Activated naive CD4-positive, alpha-beta T cell treated with anti-CD3 and anti-CD28 coated beads, Interleukin-2, amount 50 U/mL, for 72 hours (primary cell): ENCODE results near the gene SMG5. TPM values are rescaled to one million over a fixed set of nuclear protein-coding genes. Genes with fewer than 3 reads are reported as not detected.
"Not testable (repeated sequence)": the region's sequence is repeated elsewhere in the genome, so short reads cannot be mapped to it uniquely, and the experiment has no call there.

Experiments used
- ATAC-seq, 2 donors: fragments of 150-1000 bp; cut with Tn5 transposase; 2 replicates each; pipeline ENCODE4 v1.10.0; 2021; ENCODE audit warnings: mild to moderate bottlenecking in 2 of 2, moderate library complexity in 2 of 2
- DNase-seq, 2 donors: peaks; one replicate each; pipeline ENCODE4 v3.0.0; 2021 to 2022; ENCODE audit warnings: low spot score in 2 of 2
- H3K27ac Mint-ChIP-seq, 2 donors: one replicate each; pipeline ENCODE4 v1.8.0; 2022; ENCODE audit warnings: mild to moderate bottlenecking in 2 of 2, mixed read lengths in 2 of 2
- H3K36me3 Mint-ChIP-seq, 2 donors: one replicate each; pipeline ENCODE4 v1.8.0; 2022; ENCODE audit warnings: mixed read lengths in 2 of 2
- H3K9me3 Mint-ChIP-seq, 2 donors: one replicate each; pipeline ENCODE4 v1.8.0; 2022; ENCODE audit warnings: mixed read lengths in 2 of 2
- total RNA-seq, 2 donors: library from RNA; stranded (reverse); gene quantifications; one replicate each; pipeline ENCODE4 v1.2.3, GENCODE V29; 2022

Gene SMG5
- total RNA-seq, 2 donors from 2014 or later: 80.4 to 115 TPM

GRCh38 chr1:156236164-156236563, 46.5 kb downstream of the SMG5 start:
- DNase-seq: no peak
- ATAC-seq: no peak
- Mint-ChIP-seq H3K27ac (no peak overlapping the region), H3K36me3 (peaks cover 9 to 28% of the 10 kb centered on the region in 2 donors), H3K9me3 (no peaks in the 10 kb centered on the region)

GRCh38 chr1:156233426-156234127, 49.0 kb downstream of the SMG5 start:
- no peak overlapping the region for H3K27ac Mint-ChIP-seq

DNA sequence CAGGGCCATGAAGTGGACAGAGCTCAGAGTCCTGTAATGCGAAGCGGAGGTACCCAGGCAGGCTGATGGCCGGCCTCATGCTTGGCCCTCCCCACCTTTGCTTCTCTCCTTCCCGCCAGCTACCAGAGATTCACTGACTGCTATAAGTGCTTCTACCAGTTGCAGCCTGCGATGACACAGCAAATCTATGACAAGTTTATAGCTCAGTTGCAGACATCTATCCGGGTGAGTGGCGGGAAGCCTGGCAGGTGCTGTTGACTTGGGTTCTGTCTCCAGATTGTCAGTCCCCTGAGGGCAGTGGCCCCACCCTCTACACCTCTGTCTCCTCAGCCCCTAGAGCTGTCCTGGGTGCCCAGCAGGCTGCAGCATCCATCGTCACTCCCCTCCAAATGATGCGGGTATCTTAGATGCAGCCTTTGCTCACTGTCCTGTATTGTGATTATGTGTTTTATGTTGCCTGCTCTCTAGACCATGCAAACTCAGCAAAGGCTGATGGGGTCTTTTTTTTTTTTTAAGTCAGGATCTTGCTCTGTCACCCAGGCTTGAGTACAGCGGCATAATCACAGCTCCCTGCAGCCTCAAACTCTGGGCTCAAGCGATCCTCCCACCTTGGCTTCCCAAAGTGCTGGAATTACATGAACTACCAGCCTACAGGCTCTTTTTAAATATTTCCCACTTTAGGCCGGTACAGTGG, 50.3 kb downstream of the SMG5 start:
- Mint-ChIP-seq H3K27ac (peak overlapping the region in 1 of 2 donors; percentile 15), H3K9me3 (no peaks in the 10 kb centered on the region), H3K36me3 (peaks cover 6 to 33% of the 10 kb centered on the region in 2 donors)
- ATAC-seq (no peak), DNase-seq (no peak)

More at GRCh38 chr1:156233426-156234127, 49.0 kb downstream of the SMG5 start:
- ATAC-seq (no peak), DNase-seq (no peak)
- Mint-ChIP-seq H3K9me3 (no peaks in the 10 kb centered on the region), H3K36me3 (peaks cover 6 to 33% of the 10 kb centered on the region in 2 donors)

DNA sequence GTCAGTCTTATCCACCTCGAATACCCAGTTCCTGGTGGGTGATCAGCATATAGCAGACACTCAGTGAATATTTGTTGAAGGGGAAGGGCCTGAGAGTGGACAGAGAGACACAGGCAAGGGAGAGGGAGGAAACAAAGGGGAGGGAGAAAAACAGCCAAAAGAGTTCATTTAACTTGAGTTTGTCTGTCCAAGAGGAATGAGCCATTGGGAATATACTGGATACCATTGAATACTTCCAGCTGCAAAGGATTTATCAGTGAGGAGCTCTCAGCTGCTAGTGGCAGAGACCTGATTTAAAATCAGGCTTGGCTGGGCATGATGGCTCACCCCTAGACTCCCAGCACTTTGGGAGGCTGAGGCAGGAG, 52.2 kb downstream of the SMG5 start:
- Mint-ChIP-seq H3K27ac (peak overlapping the region; percentile 2 to 48), H3K9me3 (no peaks in the 10 kb centered on the region), H3K36me3 (peaks cover 12 to 32% of the 10 kb centered on the region in 2 donors)
- no peak for DNase-seq
- no peak for ATAC-seq

DNA sequence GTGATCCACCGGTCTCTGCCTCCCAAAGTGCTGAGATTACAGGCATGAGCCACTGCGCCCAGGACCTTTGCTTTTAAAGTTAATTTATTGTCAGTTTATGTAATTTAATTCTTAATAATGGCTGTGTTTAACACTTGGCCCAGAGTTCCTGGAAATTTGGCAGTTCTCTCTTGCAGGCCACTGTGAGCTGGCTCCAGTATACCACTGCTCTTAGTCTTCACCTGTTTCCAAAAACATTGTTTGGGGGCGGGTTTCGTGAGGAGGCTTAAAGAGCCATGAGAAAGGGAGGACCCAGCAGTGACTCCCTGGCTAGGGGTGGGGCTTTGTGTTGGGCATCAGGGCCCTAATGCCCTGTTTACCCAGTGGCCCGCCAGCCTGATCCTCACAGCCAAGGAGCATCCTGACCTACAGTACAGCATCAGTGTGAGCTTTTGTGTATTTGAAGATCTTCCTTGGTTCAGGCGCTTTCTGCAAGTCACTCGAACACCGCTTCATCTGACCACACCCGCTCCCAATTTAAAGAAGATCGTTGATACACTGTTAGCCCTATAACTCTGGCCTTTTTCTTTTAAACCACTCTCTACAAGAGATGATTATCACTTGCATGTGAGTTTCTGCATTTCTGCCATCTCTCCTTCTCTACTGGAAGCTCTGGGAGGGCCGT, 52.7 kb downstream of the SMG5 start:
- H3K36me3 Mint-ChIP-seq: peaks cover 12 to 31% of the 10 kb centered on the region in 2 donors
- ATAC-seq (no peak), DNase-seq (no peak)
- no peaks in the 10 kb centered on the region for H3K9me3 Mint-ChIP-seq
- peak overlapping the region; percentile 17 to 48 for H3K27ac Mint-ChIP-seq

GRCh38 chr1:156228501-156228900, 54.1 kb downstream of the SMG5 start:
- DNase-seq (no peak), ATAC-seq (peak in 1 of 2 donors; percentile 36)
- Mint-ChIP-seq H3K9me3 (no peaks in the 10 kb centered on the region), H3K27ac (peak overlapping the region; percentile 52 to 91), H3K36me3 (peaks cover 12 to 35% of the 10 kb centered on the region in 2 donors)

- H3K27ac Mint-ChIP-seq: peak overlapping the region; percentile 89 to 97
- peaks cover 0 to 3% of the 10 kb centered on the region in 2 donors for H3K9me3 Mint-ChIP-seq
- DNase-seq (no peak), ATAC-seq (no peak)
- H3K36me3 Mint-ChIP-seq: peaks cover 21 to 46% of the 10 kb centered on the region in 2 donors
Measured at GRCh38 chr1:156226782-156227181, 55.8 kb downstream of the SMG5 start.

DNA sequence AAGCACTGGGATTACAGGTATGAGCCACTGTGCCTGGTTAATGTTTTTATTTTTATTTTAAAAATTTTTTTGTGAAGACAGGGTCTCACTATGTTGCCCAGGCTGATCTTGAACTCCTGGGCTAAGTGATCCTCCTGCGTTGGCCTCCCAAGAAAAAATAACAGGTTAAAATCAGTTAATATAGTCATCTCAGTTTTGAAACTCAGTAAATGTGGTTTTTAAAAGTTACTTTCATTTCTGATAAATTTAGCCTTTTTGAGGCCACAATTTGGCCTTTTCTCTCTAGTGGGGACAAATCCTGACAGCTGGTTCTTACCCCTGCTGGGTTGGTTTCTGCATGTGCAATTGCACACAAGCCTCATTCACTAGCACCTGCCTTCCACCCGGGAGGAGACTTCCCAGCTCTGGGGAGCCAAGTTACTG, 56.5 kb downstream of the SMG5 start:
- H3K36me3 Mint-ChIP-seq: peaks cover 27 to 53% of the 10 kb centered on the region in 2 donors
- DNase-seq (no peak), ATAC-seq (peak; percentile 4 to 41)
- peak overlapping the region; percentile 89 to 97 for H3K27ac Mint-ChIP-seq
- H3K9me3 Mint-ChIP-seq: peaks cover 3 to 10% of the 10 kb centered on the region in 2 donors

- peaks cover 6 to 13% of the 10 kb centered on the region in 2 donors for H3K9me3 Mint-ChIP-seq
- DNase-seq (no peak), ATAC-seq (no peak)
- H3K36me3 Mint-ChIP-seq: peaks cover 32 to 58% of the 10 kb centered on the region in 2 donors
- peak overlapping the region; percentile 89 to 97 for H3K27ac Mint-ChIP-seq
Measured at GRCh38 chr1:156225677-156226014, 57.0 kb downstream of the SMG5 start.

DNA sequence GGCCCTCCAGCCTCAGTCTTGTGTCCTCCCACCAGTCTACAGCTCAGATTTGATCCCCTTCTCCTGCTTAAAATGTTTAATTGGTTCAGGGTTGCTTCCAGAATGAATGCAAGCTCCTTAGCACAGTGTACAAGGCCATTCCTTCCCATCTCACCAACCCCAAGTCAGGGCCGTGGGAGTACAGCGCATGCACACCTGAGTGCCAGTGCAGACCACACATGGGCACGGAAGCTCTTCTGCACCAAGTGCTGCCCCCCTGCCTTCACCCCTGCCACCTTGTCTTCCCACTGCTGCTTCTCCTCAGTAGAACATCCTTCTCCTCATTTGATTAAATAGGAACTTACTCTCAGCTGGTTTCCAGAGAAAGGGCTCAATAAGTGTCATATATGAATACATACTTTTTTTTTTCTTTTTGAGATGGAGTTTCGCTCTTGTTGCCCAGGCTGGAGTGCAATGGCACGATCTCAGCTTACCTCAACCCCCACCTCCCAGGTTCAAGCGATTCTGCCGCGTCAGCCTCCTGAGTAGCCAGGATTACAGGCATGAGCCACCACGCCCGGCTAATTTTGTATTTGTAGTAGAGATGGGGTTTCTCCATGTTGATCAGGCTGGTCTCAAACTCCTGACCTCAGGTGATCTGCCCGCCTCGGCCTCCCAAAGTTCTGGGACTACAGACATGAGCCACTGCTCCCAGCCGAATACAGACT, 60.5 kb downstream of the SMG5 start:
- Mint-ChIP-seq H3K9me3 (peaks cover 10 to 13% of the 10 kb centered on the region in 2 donors), H3K36me3 (peaks cover 33 to 59% of the 10 kb centered on the region in 2 donors), H3K27ac (peak overlapping the region; percentile 100)
- no peak for ATAC-seq
- no peak for DNase-seq

DNA sequence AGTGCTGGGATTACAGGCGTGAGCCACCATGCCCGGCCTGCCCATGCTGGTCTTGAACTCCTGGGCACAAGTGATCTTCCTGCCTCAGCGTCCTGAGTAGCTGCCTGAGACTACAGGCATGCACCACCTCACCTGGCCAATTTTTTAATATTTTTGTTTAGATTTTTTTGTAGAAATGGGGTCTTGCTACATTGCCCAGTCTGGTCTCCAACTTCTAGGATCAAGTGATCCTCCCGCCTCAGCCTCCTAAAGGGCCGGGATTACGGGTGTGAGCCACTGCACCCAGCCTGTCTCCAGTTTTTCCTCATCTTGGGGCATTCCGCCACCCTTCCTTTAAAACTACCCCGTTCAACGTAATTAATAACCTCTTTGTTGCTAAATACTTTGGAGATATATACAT, 62.4 kb downstream of the SMG5 start:
- no peak for ATAC-seq
- no peak for DNase-seq
- H3K27ac Mint-ChIP-seq: peak overlapping the region; percentile 100
- H3K36me3 Mint-ChIP-seq: peaks cover 27 to 51% of the 10 kb centered on the region in 2 donors
- H3K9me3 Mint-ChIP-seq: peaks cover 10 to 13% of the 10 kb centered on the region in 2 donors

GRCh38 chr1:156217871-156218270, 64.8 kb downstream of the SMG5 start:
- Mint-ChIP-seq H3K9me3 (peaks cover 13 to 14% of the 10 kb centered on the region in 2 donors), H3K36me3 (peaks cover 42 to 65% of the 10 kb centered on the region in 2 donors), H3K27ac (peak overlapping the region; percentile 100)
- ATAC-seq: peak; percentile 35 to 69
- peak in 1 of 2 donors; percentile 61 for DNase-seq

GRCh38 chr1:156216361-156217086, 66.1 kb downstream of the SMG5 start:
- Mint-ChIP-seq H3K9me3 (peaks cover 7 to 14% of the 10 kb centered on the region in 2 donors), H3K36me3 (peaks cover 32 to 69% of the 10 kb centered on the region in 2 donors), H3K27ac (peak overlapping the region; percentile 100)
- ATAC-seq, DNase-seq: not testable (repeated sequence)

DNA sequence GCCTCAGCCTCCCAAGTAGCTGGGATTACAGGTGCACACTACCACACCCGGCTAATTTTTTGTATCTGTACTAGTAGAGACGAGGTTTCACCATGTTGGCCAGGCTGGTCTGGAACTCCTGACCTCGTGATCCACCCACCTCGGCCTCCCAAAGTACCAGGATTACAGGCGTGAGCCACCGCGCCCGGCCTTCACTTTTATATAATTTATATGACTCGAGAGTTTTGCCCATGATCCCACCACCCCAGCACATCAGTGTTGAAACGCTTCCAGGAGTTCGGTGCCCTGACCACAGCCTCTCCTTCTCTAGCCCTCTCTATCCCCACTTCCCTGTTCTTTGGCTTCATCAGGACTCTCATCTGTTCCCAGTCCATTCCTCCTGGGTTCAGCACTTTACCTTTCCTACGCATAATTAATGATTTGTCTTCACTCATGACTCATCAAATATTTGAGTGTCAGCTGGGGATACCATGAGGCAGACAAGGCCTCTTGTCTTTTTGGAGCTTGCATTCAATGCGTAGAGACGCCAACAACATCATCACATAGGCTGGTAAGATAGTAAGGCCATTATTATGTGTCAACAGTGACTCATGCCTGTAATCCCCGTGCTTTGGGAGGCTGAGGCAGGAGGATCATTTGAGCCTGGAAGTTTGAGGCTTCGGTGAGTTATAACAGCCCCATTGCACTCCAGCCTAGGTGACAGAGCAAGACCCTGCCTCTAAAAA, 68.4 kb downstream of the SMG5 start:
- peaks cover 19 to 56% of the 10 kb centered on the region in 2 donors for H3K36me3 Mint-ChIP-seq
- H3K9me3 Mint-ChIP-seq: peaks cover 0 to 5% of the 10 kb centered on the region in 2 donors
- ATAC-seq: peak in 1 of 2 donors; percentile 26
- no peak for DNase-seq
- peak overlapping the region; percentile 97 to 100 for H3K27ac Mint-ChIP-seq

DNA sequence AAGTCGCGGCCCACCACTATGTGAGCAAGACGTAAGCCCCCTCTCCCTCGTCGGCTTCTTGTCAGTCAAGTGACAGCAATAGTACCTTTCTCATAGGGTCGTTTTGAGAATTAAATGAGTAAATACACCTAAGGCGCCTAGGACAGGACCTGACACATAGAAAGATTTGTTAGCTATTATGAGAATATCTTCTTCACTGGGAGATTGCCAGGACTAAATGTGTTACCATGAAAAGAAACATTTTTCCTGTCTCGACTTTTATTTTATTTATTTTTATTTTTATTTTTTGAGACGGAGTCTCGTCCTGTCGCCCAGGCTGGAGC, 69.0 kb downstream of the SMG5 start:
- ATAC-seq (no peak), DNase-seq (no peak)
- H3K36me3 Mint-ChIP-seq: peaks cover 17 to 57% of the 10 kb centered on the region in 2 donors
- H3K27ac Mint-ChIP-seq: peak overlapping the region; percentile 97 to 100
- H3K9me3 Mint-ChIP-seq: peaks cover 0 to 4% of the 10 kb centered on the region in 2 donors
